Measurements from ENCODE around the gene GRM8.

DNA sequence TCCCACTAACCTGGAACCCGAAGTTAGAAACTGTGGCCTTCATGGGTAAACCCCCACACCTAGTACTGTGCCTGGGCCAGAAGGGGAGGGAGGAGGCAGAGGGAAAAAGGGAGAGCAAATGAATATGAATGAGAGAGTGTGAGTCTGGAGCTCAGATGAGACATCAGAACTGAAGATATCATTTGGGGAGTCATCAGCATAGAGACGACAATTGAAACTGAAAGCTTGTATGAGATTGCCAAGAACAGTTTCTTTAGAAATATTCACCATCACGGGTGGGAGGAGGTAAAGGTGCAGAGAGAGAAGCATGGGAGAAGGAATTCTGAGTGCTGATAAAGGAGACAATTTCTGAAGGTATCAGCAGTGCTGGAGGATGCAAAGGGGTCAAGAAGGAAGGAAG is 171.2 kb downstream of the GRM8 start:
- TF ChIP-seq, protein P1, sequence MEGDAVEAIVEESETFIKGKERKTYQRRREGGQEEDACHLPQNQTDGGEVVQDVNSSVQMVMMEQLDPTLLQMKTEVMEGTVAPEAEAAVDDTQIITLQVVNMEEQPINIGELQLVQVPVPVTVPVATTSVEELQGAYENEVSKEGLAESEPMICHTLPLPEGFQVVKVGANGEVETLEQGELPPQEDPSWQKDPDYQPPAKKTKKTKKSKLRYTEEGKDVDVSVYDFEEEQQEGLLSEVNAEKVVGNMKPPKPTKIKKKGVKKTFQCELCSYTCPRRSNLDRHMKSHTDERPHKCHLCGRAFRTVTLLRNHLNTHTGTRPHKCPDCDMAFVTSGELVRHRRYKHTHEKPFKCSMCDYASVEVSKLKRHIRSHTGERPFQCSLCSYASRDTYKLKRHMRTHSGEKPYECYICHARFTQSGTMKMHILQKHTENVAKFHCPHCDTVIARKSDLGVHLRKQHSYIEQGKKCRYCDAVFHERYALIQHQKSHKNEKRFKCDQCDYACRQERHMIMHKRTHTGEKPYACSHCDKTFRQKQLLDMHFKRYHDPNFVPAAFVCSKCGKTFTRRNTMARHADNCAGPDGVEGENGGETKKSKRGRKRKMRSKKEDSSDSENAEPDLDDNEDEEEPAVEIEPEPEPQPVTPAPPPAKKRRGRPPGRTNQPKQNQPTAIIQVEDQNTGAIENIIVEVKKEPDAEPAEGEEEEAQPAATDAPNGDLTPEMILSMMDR (optimal IDR thresholded peaks at IDR 0.05 in 1 of 3, IDR thresholded peaks at IDR 0.05 in 1 of 3, conservative IDR thresholded peaks at IDR 0.05 in 1 of 3; ENCODE audit: extremely low read depth in 1 of 3, insufficient read depth in 2 of 3, low read length in 3 of 3), result no peak
- no peak for TF ChIP-seq EZH2 (IDR thresholded peaks at IDR 0.05; ENCODE audit: low read length)
